Measurements from ENCODE around the gene LZIC.
"Not testable (repeated sequence)": the region's sequence is repeated elsewhere in the genome, so short reads cannot be mapped to it uniquely, and the experiment has no call there.

Gene LZIC

DNA sequence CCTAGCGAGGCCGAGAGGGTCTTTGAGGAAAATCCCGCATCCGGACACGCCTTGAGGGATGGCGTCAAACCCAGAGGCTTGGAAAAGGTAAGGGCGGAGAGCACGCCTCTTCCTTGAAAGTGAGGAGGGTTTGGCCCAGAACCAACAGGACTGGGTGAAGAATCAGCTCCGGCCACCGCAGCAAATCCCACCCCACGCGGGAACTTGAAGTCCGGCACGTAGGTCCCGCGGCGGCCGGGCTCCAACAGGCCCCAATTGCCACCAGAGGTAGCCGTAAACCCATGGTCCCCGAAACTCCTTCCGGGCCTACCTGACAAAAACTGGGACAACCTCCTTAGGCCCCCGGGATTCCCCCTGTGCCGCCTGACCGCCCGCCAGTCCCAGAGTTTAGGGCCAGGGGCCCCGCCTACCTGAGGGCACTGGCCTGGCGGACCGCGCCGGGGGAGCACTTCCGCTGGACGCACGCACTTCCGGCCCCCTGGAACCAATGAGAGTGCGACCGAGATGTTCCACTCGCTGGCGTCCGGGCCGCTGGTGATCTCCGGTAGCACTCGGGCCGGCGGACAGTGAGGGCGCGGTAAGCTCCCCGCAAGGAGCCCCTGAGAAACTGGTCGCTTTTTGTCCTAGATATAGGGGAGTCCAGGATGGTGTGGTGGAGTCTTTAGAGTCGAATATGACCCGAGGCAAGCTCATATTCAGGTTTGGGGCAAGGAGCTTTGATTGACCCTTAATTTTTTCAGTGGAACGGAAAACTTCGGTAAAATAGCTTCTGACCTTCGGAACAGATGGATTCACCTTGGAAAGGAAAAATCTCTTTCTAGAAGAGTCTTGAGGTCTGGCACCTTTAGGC is at the start of gene LZIC, which contains the start of gene NMNAT1:
LZIC (minus strand) TSS at position 453 of the 850 bp plus-strand sequence. CDS start 6,772 bp downstream, outside the sequence.
NMNAT1 (plus strand) TSS at position 537 of the 850 bp plus-strand sequence. CDS start 28,599 bp downstream, outside the sequence.
- DNase-seq, result peak; percentile 96

GRCh38 chr1:9992910-9993309 is 49.7 kb upstream of the LZIC start:
- no peak for DNase-seq

DNA sequence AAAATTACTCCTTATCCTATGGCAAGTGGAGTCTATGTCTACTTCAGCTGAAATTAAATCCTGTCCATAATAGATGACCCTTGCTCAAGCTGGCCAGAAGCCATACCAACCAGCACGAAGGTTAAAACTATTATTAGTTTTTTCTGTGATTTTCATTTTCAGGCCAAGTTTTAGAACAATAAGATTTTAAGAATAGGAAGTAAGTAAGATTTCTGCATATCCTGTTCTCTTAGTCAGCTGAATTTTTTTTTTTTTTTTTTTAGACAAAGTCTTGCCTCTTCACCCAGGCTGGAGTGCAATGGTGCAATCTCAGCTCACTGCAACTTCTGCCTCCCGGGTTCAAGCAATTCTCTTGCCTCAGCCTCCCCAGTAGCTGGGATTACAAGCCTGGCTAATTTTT is 47.8 kb upstream of the LZIC start:
- DNase-seq, result no peak

- no peak for DNase-seq
Measured at GRCh38 chr1:9989773-9990172, 46.6 kb upstream of the LZIC start.

DNA sequence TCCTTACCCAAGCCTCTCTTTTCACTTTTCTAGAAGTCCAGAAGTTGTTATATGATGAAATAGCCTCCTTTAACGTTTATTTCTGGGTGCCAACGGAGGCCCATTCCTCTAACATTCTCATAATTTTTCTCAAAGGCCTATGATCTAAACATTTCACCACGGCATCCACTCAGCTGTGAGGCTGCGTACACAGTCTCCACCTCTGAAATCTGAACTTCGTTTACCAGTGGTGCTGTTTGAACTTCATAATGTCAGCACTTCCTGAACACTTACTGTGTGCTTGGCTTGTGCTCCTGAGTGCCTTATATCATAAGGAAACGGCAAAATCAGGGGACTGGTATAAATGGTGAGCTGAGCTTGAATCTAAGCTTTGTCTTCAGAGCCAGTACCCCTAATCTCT is 41.8 kb upstream of the LZIC start:
- no peak for DNase-seq

GRCh38 chr1:9984253-9984652 is 41.1 kb upstream of the LZIC start:
- DNase-seq, result no peak

GRCh38 chr1:9960706-9961562 is 17.7 kb upstream of the LZIC start:
- DNase-seq, result peak; percentile 58

DNA sequence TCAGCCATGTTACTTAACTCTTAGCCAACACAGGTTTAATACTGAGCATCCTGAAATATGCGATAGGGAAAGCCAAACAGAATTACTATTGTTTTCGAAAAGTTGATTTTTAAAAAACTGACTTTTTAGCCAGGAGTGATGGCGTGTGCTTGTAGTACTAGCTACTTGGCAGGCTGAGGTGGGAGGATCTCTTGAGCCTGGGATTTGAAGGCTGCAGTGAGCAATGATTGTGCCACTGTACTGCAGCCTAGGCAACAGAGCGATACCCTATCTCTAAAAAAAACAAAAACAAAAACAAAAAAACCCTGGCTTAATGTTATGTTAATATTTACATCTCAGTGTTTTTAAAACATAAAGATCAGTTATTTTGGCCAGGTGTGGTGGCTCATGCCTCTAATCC is 16.8 kb upstream of the LZIC start:
- no peak for DNase-seq

GRCh38 chr1:9957726-9958125 is 14.5 kb upstream of the LZIC start:
- DNase-seq, result no peak

GRCh38 chr1:9946315-9946714 is 3.1 kb upstream of the LZIC start:
- DNase-seq, result no peak

DNA sequence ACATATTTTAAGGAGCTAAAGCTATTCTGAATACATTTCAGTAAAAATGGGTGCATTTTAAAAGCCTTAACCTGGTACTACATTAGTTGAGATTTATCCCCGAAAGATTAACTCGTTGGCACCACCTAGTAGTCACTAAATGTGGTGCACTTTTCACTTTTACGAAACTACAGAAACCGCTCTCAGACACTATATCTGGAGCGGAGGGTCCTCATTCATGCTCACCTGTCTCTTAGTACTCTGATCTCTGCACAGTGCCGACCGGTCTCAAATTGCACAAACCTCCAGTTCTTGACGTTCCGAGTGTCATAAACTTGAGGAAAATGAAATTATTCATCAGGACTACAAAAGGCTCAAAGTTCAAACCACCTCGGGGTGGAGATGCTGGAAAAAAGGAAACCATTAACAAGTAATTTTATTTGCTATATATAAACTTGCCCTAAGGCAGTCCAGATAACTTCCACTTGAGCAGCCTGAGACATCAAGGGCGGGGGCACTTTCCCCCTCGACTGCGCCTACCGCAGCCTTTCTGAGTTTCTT is 722 bp downstream of the LZIC start:
- DNase-seq, result no peak

DNA sequence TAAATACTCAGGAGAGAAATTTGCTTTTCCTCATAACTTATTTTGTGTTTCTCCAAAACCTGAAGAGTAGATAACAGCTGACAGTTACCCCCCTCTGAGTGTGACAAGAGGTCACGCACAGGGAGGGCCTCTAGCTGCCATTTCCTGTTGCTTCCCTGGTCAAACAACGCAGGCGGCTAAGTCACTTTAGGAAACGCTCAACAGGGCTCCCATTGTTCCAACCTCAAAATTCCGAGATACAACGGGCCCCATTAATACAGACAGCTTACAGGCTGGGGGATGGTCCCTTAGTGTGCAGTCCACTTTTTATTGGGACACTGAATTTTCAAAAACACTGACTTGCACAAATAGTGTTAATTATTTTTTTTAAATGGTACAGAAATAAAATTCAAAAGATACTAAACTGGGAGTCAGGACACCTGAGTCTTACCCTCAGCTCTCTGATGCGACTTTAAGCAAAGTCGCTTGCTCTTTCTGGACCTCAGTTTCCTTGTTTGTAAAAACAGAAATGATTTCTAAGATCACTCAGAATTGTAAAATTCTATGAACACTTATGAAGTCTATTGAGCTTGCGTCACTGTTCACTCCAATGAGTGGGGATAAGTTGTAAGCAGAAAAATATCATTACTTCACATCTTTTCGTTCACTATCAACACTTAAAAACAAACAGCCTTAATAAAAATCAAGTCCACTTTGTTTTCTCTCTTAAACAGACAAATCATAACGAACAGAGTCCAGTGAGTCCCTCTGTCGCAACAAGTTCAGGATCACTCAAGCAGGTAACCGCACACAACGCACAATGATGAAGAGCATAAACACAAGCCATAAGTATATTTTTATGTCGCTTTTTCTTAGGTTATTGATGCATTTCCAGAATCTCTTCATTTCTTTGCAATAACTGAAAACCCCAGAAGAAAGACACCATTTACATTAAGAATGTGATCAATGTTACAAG is 13.5 kb downstream of the LZIC start:
- no peak for DNase-seq

DNA sequence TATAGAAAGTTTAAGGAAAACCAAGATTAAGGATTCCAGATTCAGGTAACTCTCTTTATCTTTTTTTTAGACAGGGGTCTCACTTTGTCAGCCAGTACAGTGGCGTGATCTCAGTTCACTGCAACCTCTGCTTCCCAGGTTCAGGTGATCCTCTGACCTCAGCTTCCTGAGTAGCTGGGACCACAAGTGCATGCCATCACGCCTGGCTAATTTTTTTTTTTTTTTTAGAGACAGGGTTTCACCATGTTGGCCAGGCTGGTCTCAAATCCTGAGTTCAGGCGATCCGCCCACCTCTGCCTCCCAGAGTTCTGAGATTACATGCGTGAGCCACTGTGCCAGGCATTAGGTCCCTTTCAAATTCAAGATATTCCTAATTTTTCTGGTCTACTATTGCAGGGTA is 15.9 kb downstream of the LZIC start:
- no peak for DNase-seq

DNA sequence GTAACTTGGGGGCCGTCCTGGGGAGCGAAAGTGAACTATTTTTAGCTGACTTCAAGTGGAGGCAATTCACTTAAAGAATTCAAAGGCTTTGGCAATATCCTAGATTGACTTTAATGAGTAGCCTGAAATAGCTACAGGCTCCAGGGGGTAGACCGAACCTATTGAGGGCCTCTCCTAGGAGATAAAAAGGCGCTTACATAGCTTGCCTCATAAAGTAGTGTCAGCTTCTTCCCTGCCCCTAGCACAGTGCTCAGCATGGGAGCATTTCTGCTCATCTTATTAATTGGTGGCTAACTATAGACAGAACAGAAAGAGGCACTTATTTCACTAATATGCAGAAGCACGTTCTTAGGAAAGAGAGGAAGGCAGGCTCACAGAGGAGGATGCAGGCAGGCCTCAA is 20.8 kb downstream of the LZIC start:
- DNase-seq, result no peak

DNA sequence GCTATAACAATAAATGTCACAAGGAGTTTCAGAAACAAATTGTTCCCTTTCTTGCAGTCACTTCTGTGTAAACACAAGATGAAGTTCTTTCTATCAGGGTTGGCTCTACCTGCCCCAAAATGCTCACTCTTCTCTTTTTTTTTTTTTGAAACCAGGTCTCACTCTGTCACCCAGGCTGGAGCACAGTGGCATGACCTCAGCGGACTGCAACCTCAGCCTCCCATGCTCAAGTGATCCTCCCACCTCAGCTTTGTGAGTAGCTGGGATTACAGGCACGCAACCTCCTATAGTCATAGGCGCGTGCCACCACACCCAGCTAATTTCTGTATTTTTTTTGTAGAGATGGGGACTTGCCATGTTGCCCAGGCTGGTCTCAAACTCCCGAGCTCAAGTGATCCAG is 22.6 kb downstream of the LZIC start:
- DNase-seq, result no peak

DNA sequence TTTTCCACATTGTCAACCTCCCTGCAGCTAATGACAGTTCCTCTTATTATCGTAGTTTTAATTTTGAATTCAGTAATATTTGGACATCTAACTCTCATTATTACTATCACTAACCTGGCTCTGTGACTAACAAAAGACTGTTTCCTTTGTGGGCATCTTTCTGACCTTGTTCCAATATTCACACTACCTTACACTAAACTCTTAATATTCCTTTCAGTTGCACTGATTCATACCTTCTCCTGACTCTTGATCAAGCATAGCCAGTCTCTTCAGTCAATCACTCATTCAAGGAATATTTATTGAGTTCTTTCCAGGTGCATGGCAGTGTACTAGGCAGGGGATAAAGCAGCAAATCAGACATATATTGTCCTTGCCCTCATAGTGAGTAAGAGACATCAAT is 25.3 kb downstream of the LZIC start:
- no peak for DNase-seq

- DNase-seq, result not testable (repeated sequence)
Measured at GRCh38 chr1:9917495-9917894, 25.7 kb downstream of the LZIC start.

DNA sequence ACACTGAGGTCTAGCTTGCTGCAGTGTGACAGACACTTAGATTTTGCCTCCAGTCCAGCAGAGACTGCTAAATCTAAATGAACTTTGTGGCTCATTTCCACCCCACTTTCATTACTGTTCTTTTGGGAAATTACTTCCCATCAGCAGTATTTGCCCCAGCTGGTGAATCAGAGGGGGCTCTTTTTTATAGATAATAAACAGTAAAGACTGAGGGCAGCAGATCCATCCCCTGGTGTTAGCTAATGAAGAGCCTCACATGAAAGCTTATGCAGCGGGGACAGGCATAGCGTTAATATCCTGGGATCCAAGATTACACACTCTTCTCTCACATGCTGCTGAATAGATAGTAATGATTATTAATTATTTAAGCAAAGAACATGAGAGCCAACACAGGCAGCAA is 26.7 kb downstream of the LZIC start:
- DNase-seq, result no peak

- DNase-seq, result no peak
Measured at GRCh38 chr1:9914610-9914937, 28.6 kb downstream of the LZIC start.

GRCh38 chr1:9912264-9912936 is 30.8 kb downstream of the LZIC start:
- no peak for DNase-seq

DNA sequence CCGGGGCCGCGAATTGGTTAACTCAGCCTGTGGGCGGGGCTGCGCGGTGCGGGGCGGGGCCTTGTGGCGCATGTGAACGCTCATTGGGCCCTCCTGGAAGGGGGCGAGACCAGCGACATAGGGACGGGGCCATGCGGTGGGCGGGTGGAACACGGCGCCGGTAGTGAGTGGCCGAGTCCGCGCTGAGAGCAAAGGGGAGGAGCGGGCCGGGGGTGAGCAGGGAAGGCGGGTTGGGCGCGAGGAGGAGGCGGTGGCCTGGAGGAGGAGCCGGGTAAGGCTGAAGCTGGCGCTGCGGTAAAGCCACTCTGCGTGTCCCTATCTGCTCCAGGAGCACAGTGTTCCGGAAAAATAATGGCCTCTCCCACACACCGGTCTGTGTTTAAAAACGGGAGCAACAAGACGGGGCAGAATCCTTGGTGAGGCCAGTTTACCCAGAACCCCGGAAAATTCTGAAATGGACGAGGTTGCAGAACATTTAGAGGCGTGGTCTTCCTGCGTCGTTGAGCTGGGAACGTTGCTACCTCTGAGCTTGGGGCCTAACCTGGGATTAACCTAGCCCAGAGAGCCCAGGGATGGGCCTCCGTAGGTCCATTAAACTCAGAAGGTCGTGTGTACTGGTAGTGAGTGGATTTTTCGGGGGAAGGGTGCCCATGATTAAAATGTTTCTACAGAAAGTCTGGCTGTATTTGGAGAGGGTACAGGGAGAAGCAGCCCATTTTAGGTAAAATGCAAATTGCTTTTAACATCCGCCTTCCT is 32.6 kb downstream of the LZIC start:
- peak; percentile 100 for DNase-seq
